ENCODE results near the gene CDC45.

The CDC45 gene

DNA sequence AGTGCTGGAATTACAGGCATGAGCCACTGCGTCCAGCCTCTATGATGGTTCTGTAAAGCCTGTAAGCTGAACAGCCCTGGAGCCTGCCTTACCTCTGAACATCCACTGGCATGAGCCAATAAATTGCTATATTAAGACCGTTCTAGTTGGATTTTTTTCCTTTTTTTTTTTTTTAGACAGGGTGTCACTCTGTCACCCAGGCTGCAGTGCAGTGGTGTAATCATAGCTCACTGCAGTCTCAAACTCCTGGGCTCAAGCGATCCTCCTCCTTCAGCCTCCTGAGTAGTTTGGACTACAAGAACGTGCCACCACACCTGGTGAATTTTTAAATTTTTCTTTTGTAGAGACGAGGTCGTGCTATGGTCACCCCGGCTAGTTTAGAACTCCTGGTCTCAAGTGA is 70.7 kb downstream of the CDC45 start:
- H3K27ac ChIP-seq (ENCODE audit: extremely low read depth, low read depth, low read length) = no peak overlapping the region
- no peaks in the 10 kb centered on the region for H3K36me3 ChIP-seq (ENCODE audit: control insufficient read depth in 2 of 2, insufficient read depth in 1 of 2, low read length in 2 of 2)
- ChIA-PET CTCF (interaction anchor here (0.8 kb wide), 1 partner anchor 12 kb away, joined by 3 read pairs; no protein-coding TSS in a partner anchor), POLR2A (no interaction called here)
- TF ChIP-seq OVOL3 (tag by site-specific recombination; IDR thresholded peaks at IDR 0.05) = no peak
- TF ChIP-seq EGR2 (tag by site-specific recombination; IDR thresholded peaks at IDR 0.05; ENCODE audit: low read depth) = no peak
- TF ChIP-seq, protein P1, sequence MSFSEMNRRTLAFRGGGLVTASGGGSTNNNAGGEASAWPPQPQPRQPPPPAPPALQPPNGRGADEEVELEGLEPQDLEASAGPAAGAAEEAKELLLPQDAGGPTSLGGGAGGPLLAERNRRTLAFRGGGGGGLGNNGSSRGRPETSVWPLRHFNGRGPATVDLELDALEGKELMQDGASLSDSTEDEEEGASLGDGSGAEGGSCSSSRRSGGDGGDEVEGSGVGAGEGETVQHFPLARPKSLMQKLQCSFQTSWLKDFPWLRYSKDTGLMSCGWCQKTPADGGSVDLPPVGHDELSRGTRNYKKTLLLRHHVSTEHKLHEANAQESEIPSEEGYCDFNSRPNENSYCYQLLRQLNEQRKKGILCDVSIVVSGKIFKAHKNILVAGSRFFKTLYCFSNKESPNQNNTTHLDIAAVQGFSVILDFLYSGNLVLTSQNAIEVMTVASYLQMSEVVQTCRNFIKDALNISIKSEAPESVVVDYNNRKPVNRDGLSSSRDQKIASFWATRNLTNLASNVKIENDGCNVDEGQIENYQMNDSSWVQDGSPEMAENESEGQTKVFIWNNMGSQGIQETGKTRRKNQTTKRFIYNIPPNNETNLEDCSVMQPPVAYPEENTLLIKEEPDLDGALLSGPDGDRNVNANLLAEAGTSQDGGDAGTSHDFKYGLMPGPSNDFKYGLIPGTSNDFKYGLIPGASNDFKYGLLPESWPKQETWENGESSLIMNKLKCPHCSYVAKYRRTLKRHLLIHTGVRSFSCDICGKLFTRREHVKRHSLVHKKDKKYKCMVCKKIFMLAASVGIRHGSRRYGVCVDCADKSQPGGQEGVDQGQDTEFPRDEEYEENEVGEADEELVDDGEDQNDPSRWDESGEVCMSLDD (tag by site-specific recombination; IDR thresholded peaks at IDR 0.05) = no peak
- TF ChIP-seq ZNF274 (IDR thresholded peaks at IDR 0.05; ENCODE audit: low read length) = no peak
- no peak for TF ChIP-seq ZNF274 (tag by site-specific recombination; IDR thresholded peaks at IDR 0.05; ENCODE audit: borderline replicate concordance)
- no peak for TF ChIP-seq MYNN (tag by site-specific recombination; IDR thresholded peaks at IDR 0.05; ENCODE audit: borderline replicate concordance)
- TF ChIP-seq, protein P2, sequence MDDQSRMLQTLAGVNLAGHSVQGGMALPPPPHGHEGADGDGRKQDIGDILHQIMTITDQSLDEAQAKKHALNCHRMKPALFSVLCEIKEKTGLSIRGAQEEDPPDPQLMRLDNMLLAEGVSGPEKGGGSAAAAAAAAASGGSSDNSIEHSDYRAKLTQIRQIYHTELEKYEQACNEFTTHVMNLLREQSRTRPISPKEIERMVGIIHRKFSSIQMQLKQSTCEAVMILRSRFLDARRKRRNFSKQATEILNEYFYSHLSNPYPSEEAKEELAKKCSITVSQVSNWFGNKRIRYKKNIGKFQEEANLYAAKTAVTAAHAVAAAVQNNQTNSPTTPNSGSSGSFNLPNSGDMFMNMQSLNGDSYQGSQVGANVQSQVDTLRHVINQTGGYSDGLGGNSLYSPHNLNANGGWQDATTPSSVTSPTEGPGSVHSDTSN (CRISPR knock-in tag; IDR thresholded peaks at IDR 0.05) = no peak
- no peak for TF ChIP-seq ZNF501 (tag by site-specific recombination; IDR thresholded peaks at IDR 0.05)
- TF ChIP-seq ZIC2 (tag by site-specific recombination; IDR thresholded peaks at IDR 0.05) = no peak
- TF ChIP-seq, protein P3, sequence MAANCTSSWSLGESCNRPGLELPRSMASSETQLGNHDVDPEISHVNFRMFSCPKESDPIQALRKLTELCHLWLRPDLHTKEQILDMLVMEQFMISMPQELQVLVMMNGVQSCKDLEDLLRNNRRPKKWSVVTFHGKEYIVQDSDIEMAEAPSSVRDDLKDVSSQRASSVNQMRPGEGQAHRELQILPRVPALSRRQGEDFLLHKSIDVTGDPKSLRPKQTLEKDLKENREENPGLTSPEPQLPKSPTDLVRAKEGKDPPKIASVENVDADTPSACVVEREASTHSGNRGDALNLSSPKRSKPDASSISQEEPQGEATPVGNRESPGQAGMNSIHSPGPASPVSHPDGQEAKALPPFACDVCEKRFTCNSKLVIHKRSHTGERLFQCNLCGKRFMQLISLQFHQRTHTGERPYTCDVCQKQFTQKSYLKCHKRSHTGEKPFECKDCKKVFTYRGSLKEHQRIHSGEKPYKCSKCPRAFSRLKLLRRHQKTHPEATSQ (tag by site-specific recombination; IDR thresholded peaks at IDR 0.05) = no peak
- TF ChIP-seq KLF1 (tag by site-specific recombination; IDR thresholded peaks at IDR 0.05) = no peak
- no peak for TF ChIP-seq ZNF335 (tag by site-specific recombination; conservative IDR thresholded peaks at IDR 0.05)
- H3K4me3 ChIP-seq (ENCODE audit: low read depth, low read length) = no peak overlapping the region
- no peaks in the 10 kb centered on the region for H3K4me1 ChIP-seq (ENCODE audit: control insufficient read depth, insufficient read depth, low read length)
- H3K9me3 ChIP-seq (ENCODE audit: control insufficient read depth, insufficient read depth, low read depth, low read length) = no peaks in the 10 kb centered on the region

DNA sequence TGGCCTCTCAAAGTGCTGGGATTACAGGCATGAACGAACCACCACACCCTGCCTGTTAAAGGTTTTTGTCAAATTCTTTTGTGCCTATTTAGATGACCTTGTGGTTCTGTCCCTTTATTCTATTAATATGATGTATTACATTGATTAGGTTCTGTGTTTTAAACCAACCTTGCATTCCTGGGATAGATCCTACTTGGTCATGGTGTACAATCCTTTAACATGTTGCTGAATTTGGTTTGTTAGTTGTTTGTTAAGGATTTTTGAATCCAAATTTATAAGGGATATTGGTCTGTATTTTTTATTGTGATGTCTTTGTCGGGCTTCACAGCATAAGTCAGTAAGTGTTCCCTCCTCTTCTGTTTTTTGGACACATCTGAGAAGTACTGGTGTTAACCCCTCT is 73.5 kb downstream of the CDC45 start:
- no peak for TF ChIP-seq ZNF544 (tag by site-specific recombination; IDR thresholded peaks at IDR 0.05)
- no peak for TF ChIP-seq HOXD13 (CRISPR knock-in tag; IDR thresholded peaks at IDR 0.05; ENCODE audit: borderline replicate concordance)
- TF ChIP-seq YY1 (tag by site-specific recombination; IDR thresholded peaks at IDR 0.05) = no peak
- TF ChIP-seq, protein P4, sequence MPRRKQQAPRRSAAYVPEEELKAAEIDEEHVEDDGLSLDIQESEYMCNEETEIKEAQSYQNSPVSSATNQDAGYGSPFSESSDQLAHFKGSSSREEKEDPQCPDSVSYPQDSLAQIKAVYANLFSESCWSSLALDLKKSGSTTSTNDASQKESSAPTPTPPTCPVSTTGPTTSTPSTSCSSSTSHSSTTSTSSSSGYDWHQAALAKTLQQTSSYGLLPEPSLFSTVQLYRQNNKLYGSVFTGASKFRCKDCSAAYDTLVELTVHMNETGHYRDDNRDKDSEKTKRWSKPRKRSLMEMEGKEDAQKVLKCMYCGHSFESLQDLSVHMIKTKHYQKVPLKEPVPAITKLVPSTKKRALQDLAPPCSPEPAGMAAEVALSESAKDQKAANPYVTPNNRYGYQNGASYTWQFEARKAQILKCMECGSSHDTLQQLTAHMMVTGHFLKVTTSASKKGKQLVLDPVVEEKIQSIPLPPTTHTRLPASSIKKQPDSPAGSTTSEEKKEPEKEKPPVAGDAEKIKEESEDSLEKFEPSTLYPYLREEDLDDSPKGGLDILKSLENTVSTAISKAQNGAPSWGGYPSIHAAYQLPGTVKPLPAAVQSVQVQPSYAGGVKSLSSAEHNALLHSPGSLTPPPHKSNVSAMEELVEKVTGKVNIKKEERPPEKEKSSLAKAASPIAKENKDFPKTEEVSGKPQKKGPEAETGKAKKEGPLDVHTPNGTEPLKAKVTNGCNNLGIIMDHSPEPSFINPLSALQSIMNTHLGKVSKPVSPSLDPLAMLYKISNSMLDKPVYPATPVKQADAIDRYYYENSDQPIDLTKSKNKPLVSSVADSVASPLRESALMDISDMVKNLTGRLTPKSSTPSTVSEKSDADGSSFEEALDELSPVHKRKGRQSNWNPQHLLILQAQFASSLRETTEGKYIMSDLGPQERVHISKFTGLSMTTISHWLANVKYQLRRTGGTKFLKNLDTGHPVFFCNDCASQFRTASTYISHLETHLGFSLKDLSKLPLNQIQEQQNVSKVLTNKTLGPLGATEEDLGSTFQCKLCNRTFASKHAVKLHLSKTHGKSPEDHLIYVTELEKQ (tag by site-specific recombination; IDR thresholded peaks at IDR 0.05; ENCODE audit: borderline replicate concordance) = no peak
- TF ChIP-seq ZNF501 (tag by site-specific recombination; IDR thresholded peaks at IDR 0.05) = no peak
- no peak for TF ChIP-seq ZNF175 (tag by site-specific recombination; IDR thresholded peaks at IDR 0.05)
- Histone ChIP-seq H3K36me3 (ENCODE audit: control insufficient read depth in 2 of 2, insufficient read depth in 1 of 2, low read length in 2 of 2) (no peaks in the 10 kb centered on the region), H3K9me3 (ENCODE audit: control insufficient read depth, insufficient read depth, low read depth, low read length) (no peaks in the 10 kb centered on the region), H3K4me3 (ENCODE audit: low read depth, low read length) (no peak overlapping the region), H3K27ac (ENCODE audit: extremely low read depth, low read depth, low read length) (no peak overlapping the region), H3K4me1 (ENCODE audit: control insufficient read depth, insufficient read depth, low read length) (no peaks in the 10 kb centered on the region)
- ChIA-PET CTCF (no interaction called here), POLR2A (interaction anchor here (0.7 to 1.1 kb wide), 2 partner anchors 21 to 378 kb away, joined by 3 to 8 read pairs; no protein-coding TSS in a partner anchor)

All from HEK293 (cell line).